Activated naive CD4-positive, alpha-beta T cell treated with anti-CD3 and anti-CD28 coated beads, Interleukin-2, amount 50 U/mL, for 16 hours (primary cell): ENCODE measurements around the gene CYB5RL.
"Not testable (repeated sequence)": the region's sequence is repeated elsewhere in the genome, so short reads cannot be mapped to it uniquely, and the experiment has no call there.

Source experiments
- DNase-seq: peaks from one replicate; pipeline ENCODE4 v3.0.0-alpha.2; 2020

CYB5RL gene, protein sequence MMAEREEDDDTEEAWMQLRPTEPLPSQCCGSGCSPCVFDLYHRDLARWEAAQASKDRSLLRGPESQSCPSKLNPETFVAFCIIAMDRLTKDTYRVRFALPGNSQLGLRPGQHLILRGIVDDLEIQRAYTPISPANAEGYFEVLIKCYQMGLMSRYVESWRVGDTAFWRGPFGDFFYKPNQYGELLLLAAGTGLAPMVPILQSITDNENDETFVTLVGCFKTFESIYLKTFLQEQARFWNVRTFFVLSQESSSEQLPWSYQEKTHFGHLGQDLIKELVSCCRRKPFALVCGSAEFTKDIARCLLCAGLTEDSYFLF

DNA sequence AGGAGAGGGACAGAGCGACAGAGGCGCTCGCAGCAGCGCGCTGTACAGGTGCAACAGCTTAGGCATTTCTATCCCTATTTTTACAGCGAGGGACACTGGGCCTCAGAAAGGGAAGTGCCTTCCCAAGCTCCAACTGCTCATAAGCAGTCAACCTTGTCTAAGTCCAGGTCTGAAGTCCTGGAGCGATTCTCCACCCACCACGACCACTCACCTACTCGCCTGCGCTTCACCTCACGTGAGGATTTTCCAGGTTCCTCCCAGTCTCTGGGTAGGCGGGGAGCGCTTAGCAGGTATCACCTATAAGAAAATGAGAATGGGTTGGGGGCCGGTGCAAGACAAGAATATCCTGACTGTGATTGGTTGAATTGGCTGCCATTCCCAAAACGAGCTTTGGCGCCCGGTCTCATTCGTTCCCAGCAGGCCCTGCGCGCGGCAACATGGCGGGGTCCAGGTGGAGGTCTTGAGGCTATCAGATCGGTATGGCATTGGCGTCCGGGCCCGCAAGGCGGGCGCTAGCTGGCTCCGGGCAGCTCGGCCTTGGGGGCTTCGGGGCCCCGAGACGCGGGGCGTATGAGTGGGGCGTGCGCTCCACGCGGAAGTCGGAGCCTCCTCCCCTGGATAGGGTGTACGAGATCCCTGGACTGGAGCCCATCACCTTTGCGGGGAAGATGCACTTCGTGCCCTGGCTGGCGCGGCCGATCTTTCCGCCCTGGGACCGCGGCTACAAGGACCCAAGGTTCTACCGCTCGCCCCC is at the start of gene CYB5RL, which contains the start of gene MRPL37:
Gene CYB5RL (minus strand): TSS at position 266 of the 754 bp plus-strand sequence. CDS start 4,414 bp downstream, outside the sequence.
Gene MRPL37 (plus strand): TSS at position 403 of the 754 bp plus-strand sequence. CDS start 77 bp downstream, at position 480.
- DNase-seq: peak; percentile 90

DNA sequence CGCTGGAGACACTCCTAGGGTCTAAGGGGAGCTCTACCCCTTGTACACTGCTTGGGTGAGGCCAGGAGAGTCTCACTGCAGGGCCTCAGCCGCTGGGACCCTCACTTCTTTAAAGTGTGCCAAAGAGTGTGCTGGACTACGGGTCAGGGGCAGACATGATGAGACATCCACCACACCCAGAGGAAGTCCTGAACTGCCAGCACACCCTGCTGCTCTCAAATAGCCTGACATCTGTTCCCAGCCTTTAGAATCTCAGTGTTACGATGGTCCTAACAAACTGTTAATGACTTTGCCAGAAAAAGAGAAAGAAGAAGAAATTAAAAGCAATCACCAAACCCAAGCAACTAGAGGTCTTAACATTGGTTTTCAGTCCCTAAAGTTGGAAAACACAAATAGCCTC is 49.1 kb upstream of the CYB5RL start:
- DNase-seq: no peak

DNA sequence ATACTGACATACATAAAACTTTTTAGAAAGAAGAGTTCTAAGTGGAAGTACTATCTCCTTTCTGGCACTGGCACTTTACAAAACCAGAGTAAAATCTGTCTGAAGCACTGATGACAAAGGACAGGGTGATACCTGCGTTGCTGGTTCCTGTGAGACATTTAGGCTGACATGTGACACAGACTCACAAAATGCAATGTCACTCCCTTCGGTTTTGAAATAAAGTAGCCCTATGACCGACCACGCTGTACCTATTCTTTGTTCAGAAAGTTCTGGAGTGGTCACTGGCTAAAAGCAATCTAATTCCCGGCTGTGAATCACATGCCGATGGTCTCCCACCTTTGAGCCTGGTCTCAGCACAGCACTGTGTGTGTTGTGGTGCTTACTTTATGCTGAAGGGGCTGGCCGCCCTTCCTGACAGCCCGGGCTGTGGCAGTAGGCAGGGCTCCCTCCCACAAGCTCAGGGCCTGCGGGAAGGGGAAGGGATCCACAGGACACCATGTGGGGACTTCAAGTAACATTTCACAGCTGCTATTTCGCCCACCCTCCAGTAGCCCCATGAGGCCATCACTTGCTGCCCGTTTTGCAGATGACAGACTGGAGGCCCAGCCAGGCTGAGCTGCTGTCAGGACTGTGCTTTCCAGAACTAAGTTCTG is 48.2 kb upstream of the CYB5RL start:
- no peak for DNase-seq

DNA sequence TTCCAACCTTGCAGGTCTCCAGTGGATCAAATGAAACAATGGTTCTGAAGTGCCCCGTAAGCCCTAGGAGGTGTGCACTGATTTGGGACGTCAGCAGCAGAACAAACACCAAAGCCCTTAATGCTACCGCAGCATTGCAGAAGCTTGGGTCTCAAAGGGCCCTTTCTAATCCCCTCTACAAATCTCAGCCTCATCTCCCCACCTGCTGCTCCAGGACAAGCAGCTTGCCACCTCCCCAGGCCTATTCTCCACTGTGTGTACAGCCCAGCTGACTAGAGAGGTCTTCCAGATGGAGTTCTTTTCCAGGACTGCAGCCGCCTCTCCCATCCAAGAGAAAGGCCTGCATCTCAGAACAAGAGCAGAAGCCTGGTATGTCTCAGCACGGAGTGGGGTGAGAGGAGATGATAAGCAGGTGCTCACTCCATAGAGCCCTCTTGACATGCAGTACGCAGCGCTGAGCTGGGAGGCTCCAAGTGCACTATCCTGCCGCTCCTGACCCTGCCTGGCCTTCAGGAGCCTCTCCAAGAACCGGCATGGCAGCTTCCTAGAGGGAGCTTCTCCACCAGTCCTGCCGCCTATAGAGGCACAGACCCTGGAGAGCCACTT is 46.4 kb upstream of the CYB5RL start:
- DNase-seq: no peak

DNA sequence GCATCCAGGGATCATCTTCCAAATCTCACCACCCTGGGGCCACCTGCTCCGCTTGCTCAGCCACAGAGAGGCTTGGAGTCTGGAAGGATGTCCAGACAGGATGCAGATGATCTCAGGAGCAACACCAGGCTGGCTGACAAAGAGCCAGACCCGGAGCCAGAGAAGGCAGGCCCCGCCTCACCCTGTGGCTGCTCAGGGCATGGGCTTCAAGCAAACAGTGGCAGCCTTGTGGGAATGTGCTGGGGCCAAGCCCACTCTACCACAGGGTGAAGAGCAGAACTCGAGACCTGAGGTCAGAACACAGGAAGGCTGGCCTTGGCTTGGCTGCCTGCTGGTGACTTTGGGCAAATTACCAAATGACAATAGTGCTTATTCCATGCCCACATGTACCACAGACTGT is 45.7 kb upstream of the CYB5RL start:
- no peak for DNase-seq

DNA sequence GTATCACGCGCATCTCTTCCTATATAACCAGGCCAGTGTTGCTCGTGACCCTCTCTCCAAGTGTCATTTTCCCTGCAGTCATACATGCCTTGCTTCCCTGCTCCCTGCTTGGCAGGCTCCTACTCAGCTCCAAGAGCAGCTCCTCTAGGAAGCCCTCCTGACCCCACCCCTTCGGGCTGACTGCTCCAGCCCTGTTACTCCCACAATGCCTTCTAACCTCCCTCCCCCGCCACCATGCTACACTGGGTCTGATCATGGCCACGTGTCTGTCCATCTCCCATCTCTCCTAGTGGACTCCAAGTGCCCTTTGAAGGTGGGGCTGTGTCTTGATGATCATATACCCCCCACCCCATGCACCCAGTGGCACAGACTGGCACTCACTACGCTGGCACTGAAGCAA is 44.8 kb upstream of the CYB5RL start:
- DNase-seq: no peak

DNA sequence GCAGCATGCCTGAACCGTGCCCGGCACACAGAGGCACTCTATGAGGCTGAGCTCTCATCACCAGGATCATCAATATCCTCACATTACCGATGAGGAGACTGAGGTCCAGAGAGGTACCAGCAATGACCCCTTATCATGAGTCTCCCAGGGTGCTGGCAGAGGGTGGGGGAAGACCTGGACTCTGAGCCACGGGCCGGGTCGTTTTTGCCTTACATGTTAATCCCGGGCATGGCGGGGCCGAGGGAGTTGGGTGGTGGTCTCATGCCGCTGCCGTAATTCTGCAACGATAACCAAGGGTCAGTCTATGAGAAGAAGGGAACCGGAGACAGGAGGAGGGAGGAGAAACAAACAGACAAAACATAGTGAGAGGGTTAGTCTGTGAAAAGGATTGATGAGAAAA is 43.2 kb upstream of the CYB5RL start:
- DNase-seq: no peak

DNA sequence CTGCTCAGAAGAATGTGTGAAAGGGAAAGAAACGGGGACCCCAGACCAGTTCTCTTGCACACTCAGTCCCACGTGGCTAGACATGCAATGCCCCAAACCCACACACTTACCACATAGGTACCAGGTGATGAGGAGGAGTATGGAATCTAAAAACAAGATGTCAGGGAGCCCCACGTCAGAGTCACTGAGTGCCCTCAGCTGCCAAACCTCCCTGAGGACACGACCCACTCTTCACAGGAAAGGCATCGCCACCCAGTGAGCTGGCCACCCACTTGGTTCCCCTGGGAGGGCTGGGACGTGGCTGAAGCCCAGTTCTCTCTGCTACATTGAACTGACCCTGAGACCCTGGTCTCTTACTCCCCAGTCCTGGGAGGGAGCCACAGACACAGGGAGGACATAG is 41.5 kb upstream of the CYB5RL start:
- DNase-seq: no peak

DNA sequence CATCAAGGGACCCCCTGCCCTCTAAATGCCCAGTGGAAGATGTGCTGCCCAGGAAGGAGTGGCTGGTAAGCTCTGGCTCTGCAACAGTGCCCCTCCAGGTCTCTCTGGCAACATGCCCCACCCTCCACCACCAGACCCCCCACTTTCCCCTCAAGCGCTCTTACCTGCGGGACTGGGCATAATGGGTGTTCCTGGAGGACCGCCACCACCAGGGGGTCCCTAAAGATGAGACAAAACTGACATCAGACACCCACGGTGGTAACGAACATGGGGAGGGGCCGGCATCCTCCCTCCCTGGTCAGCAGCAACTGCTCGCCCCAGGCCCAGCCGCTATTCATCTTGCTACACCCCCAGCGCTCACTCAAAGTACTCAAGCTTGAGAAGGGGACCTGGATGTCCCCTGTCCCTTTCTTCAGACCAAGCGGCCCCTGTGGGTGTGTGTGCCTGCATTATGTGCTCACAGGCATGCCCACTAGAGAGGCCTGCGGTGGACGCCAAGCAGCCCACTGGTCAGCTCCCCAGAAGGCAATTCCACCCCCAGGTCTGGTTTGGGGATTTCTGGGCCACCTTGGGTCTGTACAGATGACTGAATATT is 41.0 kb upstream of the CYB5RL start:
- no peak for DNase-seq

DNA sequence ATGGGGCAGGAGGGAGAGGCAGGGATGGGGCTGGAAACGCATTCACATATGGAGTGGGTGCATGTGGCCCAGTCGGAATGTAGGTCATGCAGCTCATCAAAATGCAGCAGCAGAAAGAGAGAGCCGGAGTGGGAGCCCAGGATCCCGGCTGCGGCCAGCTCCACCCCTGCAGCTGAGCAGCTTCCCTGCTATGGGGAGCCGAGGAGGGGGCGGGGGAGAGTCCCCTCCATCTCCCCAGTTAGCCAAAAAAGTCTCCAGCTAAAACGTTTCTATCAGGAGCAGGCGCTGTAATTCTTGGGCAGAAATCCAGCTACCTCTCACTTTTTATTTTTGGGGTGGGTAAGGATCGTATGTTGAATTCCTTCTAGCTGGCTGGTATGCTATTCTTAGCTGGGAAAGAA is 39.8 kb upstream of the CYB5RL start:
- DNase-seq: no peak

DNA sequence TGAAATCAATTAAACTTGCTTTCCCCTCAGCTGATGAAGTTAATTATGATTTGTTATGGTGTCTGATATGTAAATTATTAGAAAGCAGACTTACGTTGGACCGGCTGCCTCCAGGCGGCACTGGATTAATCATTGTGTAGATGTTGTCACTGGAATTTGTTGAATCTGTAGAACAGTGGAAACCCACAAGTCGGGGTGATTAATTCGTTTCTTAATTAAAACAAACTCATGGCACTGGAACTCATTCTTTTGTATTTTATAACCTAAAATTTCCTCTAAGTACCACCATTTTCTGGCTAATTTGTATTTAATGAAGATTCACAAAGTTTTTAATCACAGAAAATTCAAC is 39.2 kb upstream of the CYB5RL start:
- no peak for DNase-seq

DNA sequence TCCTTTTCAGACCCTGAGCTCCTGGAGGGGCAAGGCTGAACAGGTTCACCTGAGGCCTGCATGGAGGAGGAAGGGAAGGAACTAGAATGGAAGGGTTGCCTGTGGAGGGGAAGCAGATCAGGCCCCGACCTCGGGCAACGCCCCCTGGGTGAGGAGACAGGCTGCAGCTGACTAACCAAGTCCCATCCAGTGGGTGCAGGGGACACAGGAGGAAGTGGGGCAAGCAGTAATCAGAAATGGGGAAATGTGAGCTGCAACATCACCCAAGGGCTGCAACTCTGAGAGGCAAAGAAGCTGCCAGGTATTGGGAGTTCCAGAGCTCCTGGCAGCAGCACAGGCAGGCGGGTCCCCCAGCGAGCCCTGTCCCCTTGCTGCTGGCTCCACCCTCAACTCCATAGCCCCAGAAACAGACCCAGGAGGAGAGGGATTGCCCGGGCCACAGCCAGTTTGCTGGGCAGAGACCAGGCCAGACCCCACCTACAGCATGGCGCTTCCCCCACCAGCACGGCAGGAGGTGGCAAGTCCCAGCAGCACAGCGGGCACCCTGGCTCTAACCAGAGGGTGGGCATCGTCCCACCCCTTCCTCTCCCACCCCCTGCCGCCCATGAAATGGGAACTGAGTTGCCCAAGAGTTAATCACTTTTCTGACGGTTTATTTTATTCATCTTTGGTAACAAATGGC is 38.7 kb upstream of the CYB5RL start:
- no peak for DNase-seq

DNA sequence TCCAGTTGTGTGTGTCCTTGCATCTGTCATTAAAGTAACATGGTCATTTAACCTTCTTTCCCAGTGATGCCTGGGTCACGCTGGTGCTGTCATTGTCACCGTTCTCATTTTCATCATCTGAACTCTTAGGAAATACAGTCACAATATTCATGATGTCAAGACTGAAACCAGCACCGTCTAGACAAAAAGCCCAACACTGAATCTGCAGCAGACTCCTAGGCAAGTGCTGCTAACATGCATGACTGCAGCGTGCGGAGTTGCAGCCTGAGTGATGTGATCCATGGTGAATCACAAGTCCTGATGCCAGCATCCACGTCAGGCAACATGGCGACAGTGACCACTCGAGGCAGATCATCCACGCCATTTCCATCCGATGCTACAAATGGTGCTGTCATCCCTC is 37.8 kb upstream of the CYB5RL start:
- no peak for DNase-seq

DNA sequence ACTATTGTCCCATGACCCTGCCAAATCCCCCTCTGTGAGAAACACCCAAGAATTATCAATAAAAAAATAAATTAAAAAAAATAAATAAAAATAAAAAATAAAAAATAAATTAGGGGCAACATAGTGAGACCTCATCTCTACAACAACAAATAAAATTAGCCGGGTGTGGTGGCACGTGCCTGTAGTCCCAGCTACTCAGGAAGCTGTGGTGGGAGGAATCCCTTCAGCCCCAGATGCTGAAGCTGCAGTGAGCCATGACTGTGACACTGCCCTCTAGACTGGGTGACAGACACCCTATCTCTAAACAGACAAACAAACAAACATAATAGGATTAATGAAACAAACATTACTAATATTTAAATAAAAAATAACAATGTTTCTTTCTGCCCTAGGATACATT is 34.5 kb upstream of the CYB5RL start:
- no peak for DNase-seq

DNA sequence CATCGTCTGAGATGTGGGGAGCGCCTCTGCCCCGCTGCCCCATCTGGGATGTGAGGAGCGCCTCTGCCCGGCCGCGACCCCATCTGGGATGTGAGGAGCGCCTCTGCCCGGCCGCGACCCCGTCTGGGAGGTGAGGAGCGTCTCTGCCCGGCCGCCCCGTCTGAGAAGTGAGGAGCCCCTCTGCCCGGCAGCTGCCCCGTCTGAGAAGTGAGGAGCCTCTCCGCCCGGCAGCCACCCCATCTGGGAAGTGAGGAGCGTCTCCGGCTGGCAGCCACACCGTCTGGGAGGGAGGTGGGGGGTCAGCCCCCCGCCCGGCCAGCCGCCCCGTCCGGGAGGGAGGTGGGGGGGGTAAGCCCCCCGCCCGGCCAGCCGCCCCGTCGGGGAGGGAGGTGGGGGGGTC is 33.4 kb upstream of the CYB5RL start:
- not testable (repeated sequence) for DNase-seq

DNA sequence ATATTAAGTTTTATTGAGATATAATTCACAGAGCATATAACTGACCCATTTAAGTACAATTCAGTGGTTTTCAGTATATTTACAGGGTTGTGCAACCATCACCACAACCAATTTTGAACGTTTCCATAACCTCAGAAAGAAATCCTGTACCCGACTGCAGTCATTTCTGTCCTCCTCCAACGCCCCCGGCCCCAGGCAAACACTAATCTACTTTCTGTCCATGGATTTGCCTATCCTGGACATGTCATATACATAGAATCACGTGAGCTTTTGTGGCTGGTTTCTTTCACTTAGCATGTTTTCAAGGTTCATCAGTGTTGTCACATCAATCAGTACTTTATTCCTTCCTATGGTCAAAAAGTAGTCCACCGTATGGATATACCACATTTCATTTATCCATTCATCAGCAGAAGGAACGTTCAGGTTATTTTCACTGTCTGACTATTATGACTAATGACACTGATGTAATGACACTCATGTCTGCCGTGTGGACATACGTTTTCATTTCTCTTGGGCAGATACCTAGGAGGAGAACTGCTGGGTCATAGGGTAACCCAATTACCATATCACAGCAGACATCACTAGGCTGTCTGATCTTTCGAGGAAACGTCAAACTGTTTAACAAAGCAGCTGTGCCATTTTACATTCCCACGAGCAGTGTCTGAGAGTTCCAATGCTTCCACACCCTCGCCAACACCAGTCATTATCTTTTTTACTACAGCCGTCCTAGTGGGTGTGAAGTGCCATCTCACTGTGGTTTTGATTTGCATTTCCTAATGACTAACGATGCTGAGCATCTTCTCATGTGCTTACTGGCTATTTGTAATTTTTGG is 30.9 kb upstream of the CYB5RL start:
- DNase-seq: no peak

DNA sequence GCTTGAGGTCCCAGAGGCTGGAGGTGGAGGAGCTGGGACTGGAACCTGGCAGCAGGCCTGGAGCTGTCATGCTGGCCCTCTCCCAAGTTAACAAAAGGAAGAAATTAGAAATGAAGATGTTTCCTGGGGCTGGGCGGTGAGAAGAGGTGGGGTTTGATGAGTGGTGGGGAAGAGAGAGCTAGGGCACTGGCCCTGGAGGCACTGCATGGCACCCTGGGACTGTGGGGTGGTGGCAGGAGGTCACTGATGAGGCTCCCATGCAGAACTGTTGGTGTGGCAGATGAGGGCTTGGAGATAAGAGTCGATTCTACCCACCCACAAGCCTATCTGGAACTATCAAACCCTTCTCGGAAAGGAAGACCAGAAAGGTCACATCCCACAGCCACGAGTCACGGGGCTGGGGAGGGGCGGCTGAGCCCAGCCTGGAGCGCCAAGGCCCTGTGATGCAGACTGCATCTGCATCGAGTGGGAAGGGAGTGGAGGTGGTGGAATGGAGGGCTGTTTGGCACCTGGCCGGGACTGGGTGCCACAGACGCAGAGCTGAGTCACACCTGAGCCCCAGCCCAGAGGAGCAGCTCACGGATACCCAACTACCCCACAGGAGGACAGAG is 29.6 kb upstream of the CYB5RL start:
- DNase-seq: no peak

DNA sequence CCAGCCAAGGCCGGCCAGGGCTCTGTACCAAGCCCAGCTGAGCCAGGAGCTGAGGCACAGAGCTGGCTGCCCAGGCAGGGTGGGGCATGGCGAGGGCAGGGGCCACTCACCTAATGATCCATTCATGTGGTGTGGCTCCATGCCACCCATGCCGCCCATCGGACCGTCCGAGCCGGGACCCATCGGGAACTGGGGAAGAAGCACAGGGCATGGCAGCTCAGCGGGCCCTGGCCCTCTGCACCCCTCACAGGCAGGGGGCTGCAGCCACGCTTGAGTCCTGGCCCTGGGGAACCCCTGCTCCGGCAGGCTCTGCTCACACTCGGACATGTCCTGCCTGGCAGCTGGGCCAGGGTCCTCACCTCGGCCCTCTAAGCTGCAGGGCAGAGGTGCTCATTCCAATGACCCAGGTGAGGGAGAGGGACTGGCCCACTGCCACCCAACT is 28.8 kb upstream of the CYB5RL start:
- DNase-seq: no peak

DNA sequence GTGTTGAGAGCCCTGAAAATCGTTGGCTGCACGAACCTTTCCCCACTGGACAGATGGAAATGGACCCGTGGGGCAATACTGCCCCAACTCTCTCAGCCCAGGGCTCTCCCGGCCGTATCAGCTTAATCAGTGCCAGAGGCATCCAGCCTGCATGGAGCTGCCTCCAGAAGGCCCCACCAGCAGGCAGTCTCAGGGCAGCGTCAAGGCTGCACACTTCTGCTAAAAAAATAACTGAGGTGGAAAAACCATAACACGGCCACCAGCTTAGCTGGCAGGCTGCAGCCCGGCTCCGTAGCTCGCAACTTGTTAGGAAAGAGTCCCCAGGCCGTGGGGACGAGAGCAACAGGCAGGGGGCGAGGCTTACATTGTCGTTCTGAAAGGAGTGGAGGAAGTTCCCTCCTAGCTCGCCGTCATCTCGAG is 28.1 kb upstream of the CYB5RL start:
- no peak for DNase-seq

DNA sequence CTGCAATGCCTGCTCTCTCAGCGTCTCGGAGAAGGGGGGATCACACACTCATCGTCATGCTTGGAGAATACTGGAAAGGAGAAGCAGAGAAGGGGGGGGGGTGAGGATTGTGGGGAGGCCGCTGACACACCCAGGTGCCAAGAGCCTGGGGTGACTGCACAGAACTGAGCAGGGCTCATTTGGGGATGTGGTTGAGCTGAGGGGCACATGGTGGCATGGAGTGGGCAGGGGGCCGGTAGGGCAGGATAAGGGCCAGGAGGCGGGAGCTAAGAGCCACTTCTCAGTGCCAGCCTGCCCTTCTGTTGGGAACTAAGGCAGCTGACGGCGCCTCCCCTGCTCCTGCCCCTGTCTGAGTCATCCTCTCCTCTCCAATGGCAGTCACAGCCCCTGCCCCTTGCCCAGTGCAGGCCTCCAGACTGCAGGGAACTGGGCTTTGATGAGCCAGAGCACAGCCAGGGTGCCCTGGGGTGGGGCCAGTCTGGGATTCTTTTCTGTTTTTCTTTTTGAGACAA is 27.3 kb upstream of the CYB5RL start:
- no peak for DNase-seq
